Erythroblast (primary cell): ENCODE data around the gene FECH.

Source experiments
- GATA1 ChIP-seq: IDR thresholded peaks from 2 replicates; pipeline ENCODE4 v1.6.1; 2011; ENCODE audit warnings: low read depth, mild to moderate bottlenecking, control low read depth, low read length, moderate library complexity
- POLR2A ChIP-seq: IDR thresholded peaks from 2 replicates; pipeline ENCODE4 v1.6.1; 2011; ENCODE audit warnings: mild to moderate bottlenecking, low read length

DNA sequence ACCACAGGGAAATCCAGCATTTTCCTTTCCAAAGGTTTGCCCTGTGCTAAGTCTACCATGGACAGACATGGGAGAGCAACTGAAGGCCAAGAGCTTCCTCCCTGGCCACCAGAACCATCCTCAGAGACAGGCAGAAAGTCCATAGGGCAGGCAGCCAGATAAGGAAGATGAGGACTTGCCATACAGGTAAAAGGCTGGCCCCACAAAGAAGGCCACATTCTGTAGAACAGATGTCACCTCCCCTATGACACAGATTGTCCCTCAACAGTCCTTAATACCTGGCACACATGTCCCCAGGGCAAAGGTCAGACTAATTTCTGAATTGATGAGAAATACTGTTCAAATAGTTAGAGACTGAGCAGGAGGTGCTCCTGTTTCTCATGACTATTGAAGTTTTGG lies 52.0 kb downstream of the FECH start:
- no peak for TF ChIP-seq POLR2A
- no peak for TF ChIP-seq GATA1
